HFF-Myc (cell line): ENCODE results near the gene ZNF333.
"Not testable (repeated sequence)": the region's sequence is repeated elsewhere in the genome, so short reads cannot be mapped to it uniquely, and the experiment has no call there.

Source experiments
- DNase-seq: peaks from one replicate; pipeline ENCODE4 v3.0.0-alpha.2; 2011; ENCODE audit warnings: low read depth; ENCODE audit errors: extremely low read depth
- H3K4me3 ChIP-seq: replicated peaks from 2 replicates; pipeline ENCODE4 v1.5.1; 2011; ENCODE audit warnings: low read depth, mild to moderate bottlenecking, control low read depth, low read length
- CTCF ChIP-seq: IDR thresholded peaks from 2 replicates; pipeline ENCODE4 v1.5.1; 2012; ENCODE audit warnings: mild to moderate bottlenecking, low read depth, low read length, control low read depth; ENCODE audit errors: missing control alignments

Gene ZNF333

GRCh38 chr19:14770136-14770535, 80.3 kb downstream of the ZNF333 start:
- H3K4me3 ChIP-seq, result no peak overlapping the region
- DNase-seq, result no peak
- TF ChIP-seq CTCF, result no peak

GRCh38 chr19:14770944-14771839, 81.3 kb downstream of the ZNF333 start:
- no peak for DNase-seq
- no peak overlapping the region for H3K4me3 ChIP-seq
- no peak for TF ChIP-seq CTCF

- no peak for TF ChIP-seq CTCF
- H3K4me3 ChIP-seq, result no peak overlapping the region
- DNase-seq, result no peak
Measured at GRCh38 chr19:14772467-14772866, 82.6 kb downstream of the ZNF333 start.

- no peak for DNase-seq
- TF ChIP-seq CTCF, result no peak
- no peak overlapping the region for H3K4me3 ChIP-seq
Measured at GRCh38 chr19:14772995-14773394, 83.1 kb downstream of the ZNF333 start.

- not testable (repeated sequence) for H3K4me3 ChIP-seq, DNase-seq
Measured at GRCh38 chr19:14773722-14774121, 83.9 kb downstream of the ZNF333 start.

- H3K4me3 ChIP-seq, result no peak overlapping the region
- no peak for DNase-seq
- no peak for TF ChIP-seq CTCF
Measured at GRCh38 chr19:14774373-14774772, 84.5 kb downstream of the ZNF333 start.

- not testable (repeated sequence) for DNase-seq
- H3K4me3 ChIP-seq, result peak overlapping the region; percentile 59
Measured at GRCh38 chr19:14775326-14775725, 85.5 kb downstream of the ZNF333 start.
